CD1c-positive myeloid dendritic cell (primary cell): Measurements from ENCODE around the gene PLA2G4F.
A peak's percentile ranks its signal among the peaks of the same experiment; 100 is the strongest.

Experiments
- DNase-seq: peaks from one replicate; pipeline ENCODE4 v3.0.0-alpha.2; 2016; ENCODE audit errors: extremely low spot score

PLA2G4F gene

DNA sequence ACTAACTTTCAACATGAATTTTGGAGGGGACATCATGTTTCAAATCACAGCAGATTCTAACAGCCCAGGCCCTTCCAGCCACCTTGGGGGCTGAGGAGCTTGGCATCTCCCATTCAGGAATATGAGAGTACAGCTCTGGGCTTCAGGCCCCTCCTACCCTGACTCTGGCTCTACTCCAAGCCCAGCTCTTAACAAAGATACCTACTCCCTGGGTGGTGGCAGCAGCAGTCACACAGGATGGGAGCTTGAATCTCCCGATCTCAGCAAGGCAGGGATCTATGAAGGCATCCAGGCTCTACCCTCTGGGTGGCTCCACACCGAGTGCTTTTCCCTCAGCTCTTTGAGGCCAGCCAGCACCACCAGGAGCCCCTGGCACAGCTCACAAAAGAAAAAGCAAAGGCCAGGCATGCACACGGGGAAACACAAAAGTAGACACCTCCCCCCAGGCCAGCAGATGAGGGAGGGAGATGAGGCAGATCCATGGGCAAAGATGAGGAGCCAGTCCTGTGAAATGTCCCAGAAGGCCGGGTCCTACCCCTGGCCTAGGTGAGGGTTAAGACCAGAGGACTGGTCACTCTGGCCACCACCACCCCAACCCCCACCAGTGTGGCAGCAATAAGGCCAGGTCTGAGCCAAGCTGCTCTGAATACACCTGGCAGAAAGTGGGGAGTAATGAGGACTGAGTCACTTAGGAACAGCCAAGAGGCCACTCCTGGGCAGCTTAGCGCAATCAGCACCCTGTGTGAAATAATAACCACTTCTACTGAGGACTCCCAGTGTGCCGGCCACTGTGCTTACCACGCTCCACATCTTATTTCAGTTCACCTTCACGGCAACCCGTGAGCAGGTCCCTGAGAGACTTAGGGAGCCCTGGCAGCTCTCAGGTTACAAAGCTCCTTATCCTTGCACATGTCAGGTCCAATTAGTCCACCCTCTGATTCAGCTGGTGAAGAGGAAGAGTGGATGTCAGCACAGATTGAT lies 24.3 kb downstream of the PLA2G4F start:
- no peak for DNase-seq

- DNase-seq: no peak
Measured at GRCh38 chr15:42131006-42131405, 25.4 kb downstream of the PLA2G4F start.

DNA sequence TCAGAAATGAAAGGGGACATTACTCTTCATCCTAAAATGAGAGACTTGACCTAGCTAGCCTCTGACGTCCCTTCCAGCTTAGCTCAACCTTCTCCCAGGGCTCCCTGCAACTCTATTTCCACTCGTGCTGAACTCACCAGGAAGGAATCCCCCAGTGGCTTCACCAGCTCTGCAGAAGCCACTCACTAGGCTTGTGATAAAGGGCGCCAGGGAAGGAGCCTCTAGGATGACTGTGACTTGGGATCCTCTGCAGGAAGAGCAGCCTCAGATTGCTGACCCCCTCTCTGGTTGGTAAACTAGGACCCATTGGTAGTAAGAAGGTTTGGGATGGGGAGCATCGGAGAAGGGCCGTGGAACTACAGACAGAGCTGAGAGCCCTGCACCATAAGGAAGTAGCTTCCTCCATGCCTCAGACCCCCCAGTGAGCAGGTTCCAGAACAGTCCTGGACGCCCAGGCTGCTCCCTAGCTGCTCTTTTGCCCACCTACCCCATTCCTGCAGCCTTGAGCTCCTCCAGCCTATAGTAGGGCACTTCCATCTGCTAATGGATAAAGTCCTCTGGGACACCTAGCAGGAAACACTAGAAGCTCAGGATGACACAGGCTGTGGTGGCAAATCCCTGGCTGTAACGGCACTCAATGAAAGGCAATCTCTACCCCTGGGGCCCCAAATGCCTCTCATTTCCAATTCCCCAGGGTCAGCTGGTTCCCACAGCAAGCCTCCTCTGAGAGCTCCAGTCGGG lies 26.0 kb downstream of the PLA2G4F start:
- DNase-seq: no peak

GRCh38 chr15:42129364-42129763 lies 27.1 kb downstream of the PLA2G4F start:
- DNase-seq: no peak

- DNase-seq: no peak
Measured at GRCh38 chr15:42128476-42128875, 28.0 kb downstream of the PLA2G4F start.

- DNase-seq: no peak
Measured at GRCh38 chr15:42123546-42123945, 32.9 kb downstream of the PLA2G4F start.

- no peak for DNase-seq
Measured at GRCh38 chr15:42121682-42122081, 34.8 kb downstream of the PLA2G4F start.

GRCh38 chr15:42121021-42121420 lies 35.4 kb downstream of the PLA2G4F start:
- DNase-seq: peak; percentile 27

GRCh38 chr15:42120285-42120684 lies 36.2 kb downstream of the PLA2G4F start:
- no peak for DNase-seq

DNA sequence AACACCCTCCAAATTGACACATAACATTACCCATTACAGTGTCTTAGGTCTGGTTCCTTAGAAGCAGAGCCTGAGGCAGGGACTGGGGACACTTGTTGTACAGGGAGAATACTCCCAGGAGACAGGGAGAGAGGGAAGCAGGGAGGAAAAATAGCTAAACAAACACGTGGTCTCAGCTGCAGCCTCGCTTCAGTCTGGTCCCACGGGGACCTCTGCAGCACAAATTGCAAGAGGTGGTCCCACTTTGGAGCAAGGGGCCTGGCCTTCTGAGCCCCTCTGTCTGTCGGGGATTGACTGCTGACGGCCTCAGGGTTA lies 37.0 kb downstream of the PLA2G4F start:
- DNase-seq: no peak

- DNase-seq: no peak
Measured at GRCh38 chr15:42118650-42119445, 37.6 kb downstream of the PLA2G4F start.

DNA sequence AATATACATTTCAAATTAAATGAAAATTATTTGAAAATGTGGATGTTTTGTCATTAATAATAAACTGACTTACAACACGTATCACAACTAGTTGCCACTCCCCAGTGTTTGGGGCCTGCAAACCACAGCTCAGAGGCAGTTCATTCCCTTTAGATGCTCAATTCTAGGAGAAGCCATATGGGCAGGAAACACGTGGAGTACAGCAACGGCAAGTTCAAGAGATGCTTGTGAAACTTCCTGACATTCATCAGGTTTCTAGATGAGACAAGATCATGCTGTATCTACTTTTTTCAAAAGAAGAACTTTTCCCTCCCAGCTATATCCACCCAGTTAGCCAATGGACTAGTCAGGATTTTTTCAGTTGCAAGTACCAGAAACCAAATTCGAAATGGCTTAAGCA lies 44.5 kb downstream of the PLA2G4F start:
- no peak for DNase-seq

DNA sequence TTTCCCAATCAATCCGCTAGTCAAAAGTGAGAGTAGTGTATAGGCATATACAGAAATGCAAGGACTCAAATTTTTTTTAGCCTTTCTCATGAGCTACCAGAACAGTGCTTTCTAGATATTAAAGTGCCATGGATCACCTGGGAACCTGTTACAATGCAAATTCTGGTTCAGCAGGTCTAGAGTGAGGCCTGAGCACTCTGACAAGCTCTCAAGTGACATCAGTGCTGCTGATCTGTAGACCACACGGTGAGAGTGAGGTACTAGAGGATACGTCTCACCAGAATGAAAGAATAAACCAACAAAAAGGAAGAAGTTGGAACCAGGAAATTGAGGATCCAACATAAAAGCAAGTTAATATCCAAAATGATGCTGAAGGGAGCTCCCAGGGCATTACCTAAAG lies 46.1 kb downstream of the PLA2G4F start:
- no peak for DNase-seq

DNA sequence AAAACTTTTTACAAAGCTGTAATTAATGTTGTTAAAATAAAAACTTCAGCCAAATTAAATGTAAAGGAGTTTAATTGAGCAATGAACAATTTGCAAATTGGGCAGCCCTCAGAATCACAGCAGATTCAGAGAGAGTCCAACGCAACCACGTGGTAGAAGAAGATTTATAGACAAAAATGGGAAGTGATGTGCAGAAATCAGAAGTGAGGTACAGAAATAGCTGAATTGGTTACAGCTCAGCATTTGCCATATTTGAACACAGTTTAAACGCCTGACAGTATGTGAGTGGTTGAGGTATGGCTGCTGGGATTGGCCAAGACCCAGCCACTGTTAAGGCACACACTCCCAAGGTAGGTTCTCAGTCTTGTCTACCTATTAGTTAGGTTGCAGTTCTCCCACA lies 47.6 kb downstream of the PLA2G4F start:
- peak; percentile 47 for DNase-seq

DNA sequence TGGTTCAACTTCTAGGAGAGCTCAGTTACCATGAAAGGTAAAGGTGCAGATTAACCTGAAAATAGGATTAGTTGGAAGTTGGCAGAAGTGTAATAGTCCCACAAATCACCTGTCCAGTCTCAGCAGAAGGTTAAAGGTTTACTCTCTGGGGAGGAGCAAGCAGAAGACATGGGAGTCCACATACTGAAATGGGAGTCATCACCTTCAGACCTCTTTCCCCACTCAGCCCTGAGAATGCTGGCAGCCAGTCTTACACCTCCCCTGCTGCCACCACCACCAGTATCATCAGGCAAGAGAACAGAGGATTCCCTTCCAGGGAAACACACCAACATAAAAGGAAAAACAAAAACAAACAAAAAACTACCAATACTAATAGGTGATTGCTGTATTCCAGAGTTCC lies 48.2 kb downstream of the PLA2G4F start:
- no peak for DNase-seq

GRCh38 chr15:42107473-42107872 lies 49.0 kb downstream of the PLA2G4F start:
- no peak for DNase-seq

GRCh38 chr15:42106288-42106687 lies 50.1 kb downstream of the PLA2G4F start:
- no peak for DNase-seq

GRCh38 chr15:42104095-42104891 lies 52.1 kb downstream of the PLA2G4F start:
- no peak for DNase-seq

- DNase-seq: no peak
Measured at GRCh38 chr15:42102646-42103235, 53.7 kb downstream of the PLA2G4F start.

DNA sequence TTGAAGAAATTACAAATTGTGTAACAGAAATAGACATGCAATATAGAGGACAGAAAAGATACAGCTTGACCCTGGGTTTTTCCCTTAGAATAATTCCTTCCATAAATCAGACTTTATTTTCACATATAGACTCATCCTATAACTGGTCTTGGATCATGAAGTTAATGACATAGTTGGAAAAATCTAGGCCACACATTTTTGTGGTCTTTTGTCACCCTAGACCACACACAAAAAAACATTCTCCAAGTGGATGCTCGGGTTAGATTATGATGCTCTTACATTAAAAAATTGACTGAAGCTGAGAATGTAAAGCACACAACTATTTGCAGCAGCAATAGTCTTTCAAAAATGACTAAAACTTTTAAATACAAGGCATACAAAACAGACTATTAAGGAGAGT lies 54.6 kb downstream of the PLA2G4F start:
- DNase-seq: no peak
